Stomach (tissue), 9 donors: ENCODE measurements around the gene GCSAML. TPM values are rescaled to one million over a fixed set of nuclear protein-coding genes. Genes with fewer than 3 reads are reported as not detected.

Experiments used
- DNase-seq, 2 donors: peaks; one replicate each; pipeline versions ENCODE4 v3.0.0 to v3.0.0-alpha.2; 2013 to 2019
- H3K27ac ChIP-seq, 5 donors: fragments of 200-600 bp in 4 of 5; sonication (generic) in 4 of 5; one replicate each; pipeline ENCODE4 v1.5.1; 2013 to 2019; ENCODE audit warnings: mild to moderate bottlenecking in 1 of 5, moderate library complexity in 1 of 5
- H3K27me3 ChIP-seq, 3 donors: fragments of 200-600 bp; sonication (generic); one replicate each; pipeline ENCODE4 v1.5.1; 2017 to 2019; ENCODE audit warnings: mixed run types in 1 of 3
- H3K36me3 ChIP-seq, 4 donors: fragments of 200-600 bp; sonication (generic); 1 replicate in 3 of 4; 2 replicates in 1 of 4; pipeline ENCODE4 v1.5.1; 2016 to 2019
- H3K4me1 ChIP-seq, 4 donors: fragments of 200-600 bp; sonication (generic); one replicate each; pipeline ENCODE4 v1.5.1; 2016 to 2019
- H3K4me3 ChIP-seq, 4 donors: fragments of 200-600 bp; sonication (generic) in 3 of 4; one replicate each; pipeline ENCODE4 v1.5.1; 2016 to 2019; ENCODE audit warnings: mild to moderate bottlenecking in 1 of 4
- H3K9me3 ChIP-seq, 4 donors: fragments of 200-600 bp; sonication (generic); one replicate each; pipeline ENCODE4 v1.5.1; 2016 to 2019
- EP300 ChIP-seq: sonication (generic); formaldehyde crosslinking; IDR thresholded peaks from one replicate; pipeline ENCODE4 v1.6.1; 2017; ENCODE audit warnings: antibody characterized with exemption
- POLR2A ChIP-seq, 4 donors: fragments of 450-650 bp; IDR thresholded peaks; one replicate each; pipeline ENCODE4 v1.6.1; 2016; ENCODE audit warnings: antibody characterized with exemption in 4 of 4, control low read depth in 2 of 4, mild to moderate bottlenecking in 1 of 4, moderate library complexity in 1 of 4
- POLR2AphosphoS5 ChIP-seq, 3 donors: sonication (generic); formaldehyde crosslinking; IDR thresholded peaks; one replicate each; pipeline ENCODE4 v1.6.1; 2016; ENCODE audit warnings: antibody characterized with exemption in 3 of 3
- WGBS, 5 donors: extraction: QIAGEN DNeasy Blood & Tissue Kit in 3 of 5; methylation state at CpG; one replicate each; pipeline versions ENCODE4 v1.1.5 to v1.1.7; 2013 to 2018; 5-methylcytosine and 5-hydroxymethylcytosine counted together
- intact Hi-C: fragments of 100-400 bp; cut with DNase I; formaldehyde crosslinking; loops from one replicate; pipeline ENCODE4 v1.15.1; 2023; ENCODE audit warnings: low total_unique reads
- polyA plus RNA-seq, 3 donors: library from polyadenylated mRNA; stranded (reverse); fragments of 200-250 nt; gene quantifications; one replicate each; pipeline ENCODE4 v1.2.3, GENCODE V29; 2013
- total RNA-seq, 5 donors: library from RNA; depleted of rRNA; stranded (reverse); fragments of >200 nt; gene quantifications; one replicate each; pipeline versions ENCODE4 v1.1.0 to v1.2.3, GENCODE V29; 2014 to 2016
- TF ChIP-seq, protein P1 (sequence below), 7 experiments: fragments of 450-650 bp in 4 of 7; fragments of 200-600 bp in 3 of 7; sonication (generic) in 3 of 7; IDR thresholded peaks; one replicate each; pipeline ENCODE4 v1.5.1; 2016 to 2019; ENCODE audit warnings: antibody characterized with exemption in 7 of 7, control low read depth in 2 of 7, mild to moderate bottlenecking in 1 of 7
- donor health status: healthy with polysubstance abuse.
- donor health status: Bipolar disorder and iron deficiency.
- donor health status: healthy.

Gene GCSAML
- total and polyA plus RNA-seq, 8 donors = 0.08 to 2.1 (median 0.18) TPM; not detected in 3

GRCh38 chr1:247538561-247538960, 10.4 kb upstream of the GCSAML start:
- Histone ChIP-seq H3K9me3 (peaks cover 0 to 3% (median 0%) of the 10 kb centered on the region in 4 donors), H3K27ac (no peak overlapping the region), H3K36me3 (no peaks in the 10 kb centered on the region), H3K4me1 (no peaks in the 10 kb centered on the region), H3K27me3 (no peaks in the 10 kb centered on the region), H3K4me3 (no peak overlapping the region)
- intact Hi-C loops = no loop called here
- TF ChIP-seq POLR2AphosphoS5 (IDR thresholded peaks at IDR 0.05) (no peak), POLR2A (IDR thresholded peaks at IDR 0.05) (no peak), EP300 (no peak)
- TF ChIP-seq, protein P1, sequence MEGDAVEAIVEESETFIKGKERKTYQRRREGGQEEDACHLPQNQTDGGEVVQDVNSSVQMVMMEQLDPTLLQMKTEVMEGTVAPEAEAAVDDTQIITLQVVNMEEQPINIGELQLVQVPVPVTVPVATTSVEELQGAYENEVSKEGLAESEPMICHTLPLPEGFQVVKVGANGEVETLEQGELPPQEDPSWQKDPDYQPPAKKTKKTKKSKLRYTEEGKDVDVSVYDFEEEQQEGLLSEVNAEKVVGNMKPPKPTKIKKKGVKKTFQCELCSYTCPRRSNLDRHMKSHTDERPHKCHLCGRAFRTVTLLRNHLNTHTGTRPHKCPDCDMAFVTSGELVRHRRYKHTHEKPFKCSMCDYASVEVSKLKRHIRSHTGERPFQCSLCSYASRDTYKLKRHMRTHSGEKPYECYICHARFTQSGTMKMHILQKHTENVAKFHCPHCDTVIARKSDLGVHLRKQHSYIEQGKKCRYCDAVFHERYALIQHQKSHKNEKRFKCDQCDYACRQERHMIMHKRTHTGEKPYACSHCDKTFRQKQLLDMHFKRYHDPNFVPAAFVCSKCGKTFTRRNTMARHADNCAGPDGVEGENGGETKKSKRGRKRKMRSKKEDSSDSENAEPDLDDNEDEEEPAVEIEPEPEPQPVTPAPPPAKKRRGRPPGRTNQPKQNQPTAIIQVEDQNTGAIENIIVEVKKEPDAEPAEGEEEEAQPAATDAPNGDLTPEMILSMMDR (IDR thresholded peaks at IDR 0.05) = no peak
- no peak for DNase-seq
- 74 to 87% (median 82%) methylated on average over 5 of the region's 5 CpGs for WGBS, 5 donors

- Histone ChIP-seq H3K4me1 (no peaks in the 10 kb centered on the region), H3K9me3 (peaks cover 0 to 3% (median 0%) of the 10 kb centered on the region in 4 donors), H3K27me3 (no peaks in the 10 kb centered on the region), H3K36me3 (no peaks in the 10 kb centered on the region), H3K27ac (no peak overlapping the region), H3K4me3 (no peak overlapping the region)
- intact Hi-C loops = no loop called here
- no peak for DNase-seq
- TF ChIP-seq POLR2A (IDR thresholded peaks at IDR 0.05) (no peak), EP300 (no peak), POLR2AphosphoS5 (IDR thresholded peaks at IDR 0.05) (no peak)
- TF ChIP-seq, protein P1 (IDR thresholded peaks at IDR 0.05) = no peak
- 73 to 85% (median 78%) methylated on average over 6 of the region's 6 CpGs for WGBS, 5 donors
These were observed 9.7 kb upstream of the GCSAML start for GRCh38 chr1:247539215-247539614.

DNA sequence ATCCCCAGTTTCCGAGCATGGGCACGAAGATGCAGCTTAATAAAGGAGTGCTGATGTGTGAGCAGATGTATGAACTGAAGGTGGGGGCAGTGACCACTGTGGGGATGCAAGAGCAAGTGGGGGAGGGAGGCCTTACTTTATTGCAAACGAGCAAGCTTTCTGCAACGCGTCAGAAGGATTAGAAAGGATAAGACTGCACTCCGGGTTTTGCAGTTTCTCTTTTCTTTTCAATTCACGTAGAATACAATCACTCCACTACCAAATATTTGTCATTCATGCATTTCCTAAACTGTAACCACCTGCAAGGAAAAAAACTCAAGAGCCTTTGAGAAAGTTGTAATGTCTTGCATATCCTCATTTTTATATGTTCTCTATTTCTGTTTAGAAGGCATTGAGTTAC, 8.4 kb upstream of the GCSAML start:
- Histone ChIP-seq H3K27me3 (no peaks in the 10 kb centered on the region), H3K36me3 (no peaks in the 10 kb centered on the region), H3K4me3 (no peak overlapping the region), H3K27ac (no peak overlapping the region), H3K4me1 (no peaks in the 10 kb centered on the region), H3K9me3 (peaks cover 0 to 3% (median 0%) of the 10 kb centered on the region in 4 donors)
- intact Hi-C loops = no loop called here
- 27 to 46% (median 40%) methylated on average over 7 of the region's 7 CpGs for WGBS, 5 donors
- TF ChIP-seq EP300 (no peak), POLR2A (IDR thresholded peaks at IDR 0.05) (no peak), POLR2AphosphoS5 (IDR thresholded peaks at IDR 0.05) (no peak)
- TF ChIP-seq, protein P1 (IDR thresholded peaks at IDR 0.05) = no peak
- no peak for DNase-seq

DNA sequence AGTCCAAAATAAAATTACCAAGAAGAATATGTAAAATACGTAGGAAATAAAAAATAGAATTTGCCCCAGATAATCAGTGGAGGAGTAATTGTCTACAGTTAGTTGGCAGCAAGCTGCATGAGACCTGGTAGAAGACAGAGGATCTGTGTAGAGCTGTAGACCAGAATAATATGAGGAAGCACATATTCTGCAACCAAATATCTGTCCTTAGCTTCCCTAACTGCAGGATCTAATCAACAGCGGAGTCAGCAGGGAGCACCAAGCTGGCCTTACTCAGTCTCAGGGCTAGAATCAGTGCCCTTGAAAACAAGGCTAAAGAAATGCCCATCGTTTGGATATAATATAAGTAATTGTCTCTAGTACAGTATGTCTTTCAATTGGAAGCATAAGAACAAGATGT, 6.1 kb upstream of the GCSAML start:
- 58 to 74% (median 68%) methylated on average over 3 of the region's 3 CpGs for WGBS, 5 donors
- Histone ChIP-seq H3K9me3 (peaks cover 0 to 3% (median 0%) of the 10 kb centered on the region in 4 donors), H3K27me3 (no peaks in the 10 kb centered on the region), H3K4me1 (no peaks in the 10 kb centered on the region), H3K4me3 (no peak overlapping the region), H3K36me3 (no peaks in the 10 kb centered on the region), H3K27ac (no peak overlapping the region)
- TF ChIP-seq POLR2AphosphoS5 (IDR thresholded peaks at IDR 0.05) (no peak), POLR2A (IDR thresholded peaks at IDR 0.05) (no peak), EP300 (no peak)
- TF ChIP-seq, protein P1 (IDR thresholded peaks at IDR 0.05) = no peak
- intact Hi-C loops = no loop called here
- no peak for DNase-seq
